Large intestine (tissue), 3 donors: ENCODE data around the gene RNF25. TPM values are rescaled to one million over a fixed set of nuclear protein-coding genes. Genes with fewer than 3 reads are reported as not detected.
"Not testable (repeated sequence)": the region's sequence is repeated elsewhere in the genome, so short reads cannot be mapped to it uniquely, and the experiment has no call there.

Experiments used
- DNase-seq, 2 donors: peaks; one replicate each; pipeline versions ENCODE4 v3.0.0 to v3.0.0-alpha.2; 2013
- H3K27ac ChIP-seq: one replicate; pipeline ENCODE4 v1.5.1; 2013; ENCODE audit warnings: low read length
- H3K27me3 ChIP-seq: 2 replicates; pipeline ENCODE4 v1.6.1; 2013; ENCODE audit warnings: low read length; ENCODE audit not compliant: control insufficient read depth, insufficient read depth
- H3K36me3 ChIP-seq: 2 replicates; pipeline ENCODE4 v1.6.1; 2013; ENCODE audit warnings: low read length; ENCODE audit not compliant: control insufficient read depth, insufficient read depth
- H3K4me1 ChIP-seq: one replicate; pipeline ENCODE4 v1.6.1; 2013; ENCODE audit warnings: low read length; ENCODE audit not compliant: control insufficient read depth, insufficient read depth
- H3K4me3 ChIP-seq: one replicate; pipeline ENCODE4 v1.5.1; 2013; ENCODE audit warnings: low read length
- H3K9me3 ChIP-seq: one replicate; pipeline ENCODE4 v1.6.1; 2013; ENCODE audit warnings: mild to moderate bottlenecking, low read depth, low read length, moderate library complexity; ENCODE audit not compliant: control insufficient read depth
- WGBS: methylation state at CpG from one replicate; pipeline ENCODE4 v1.1.5; 2013; ENCODE audit warnings: low lambda C conversion rate; ENCODE audit not compliant: insufficient coverage; 5-methylcytosine and 5-hydroxymethylcytosine counted together
- polyA plus RNA-seq: library from polyadenylated mRNA; unstranded; fragments of 120-200 nt; gene quantifications from one replicate; pipeline ENCODE4 v1.2.1, GENCODE V29; 2013

Gene RNF25
- polyA plus RNA-seq, 1 donor = 22.1 TPM

DNA sequence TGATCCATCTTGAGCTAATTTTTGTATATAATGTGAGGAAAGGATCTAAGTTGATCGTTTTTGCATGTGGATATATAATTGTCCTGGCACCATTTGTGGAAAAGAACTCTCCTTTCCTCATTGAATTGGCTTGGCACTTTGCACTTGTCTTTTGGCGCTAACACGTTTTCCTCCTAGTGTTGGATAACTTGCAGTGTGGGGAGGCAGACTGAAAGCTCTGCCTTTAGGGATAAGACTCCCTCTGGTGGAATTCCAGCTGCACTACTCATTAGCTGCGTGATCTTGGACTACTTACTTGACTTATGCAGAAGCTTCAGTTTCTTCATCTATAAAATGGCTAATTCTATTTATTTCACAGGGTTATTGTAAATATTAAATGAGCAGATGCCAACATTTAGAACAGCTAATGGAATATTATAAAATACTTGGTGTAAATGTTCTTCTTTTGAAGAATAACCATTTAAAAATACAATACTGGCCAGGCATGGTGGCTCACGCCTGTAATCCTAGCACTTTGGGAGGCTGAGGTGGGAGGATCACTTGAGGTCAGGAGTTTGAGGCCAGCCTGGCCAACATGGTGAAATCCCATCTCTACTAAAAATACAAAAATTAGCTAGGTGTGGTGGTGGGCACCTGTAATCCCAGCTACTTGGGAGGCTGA lies 15.7 kb upstream of the RNF25 start:
- WGBS = no CpG with 5 or more reads among the region's 5 CpGs

DNA sequence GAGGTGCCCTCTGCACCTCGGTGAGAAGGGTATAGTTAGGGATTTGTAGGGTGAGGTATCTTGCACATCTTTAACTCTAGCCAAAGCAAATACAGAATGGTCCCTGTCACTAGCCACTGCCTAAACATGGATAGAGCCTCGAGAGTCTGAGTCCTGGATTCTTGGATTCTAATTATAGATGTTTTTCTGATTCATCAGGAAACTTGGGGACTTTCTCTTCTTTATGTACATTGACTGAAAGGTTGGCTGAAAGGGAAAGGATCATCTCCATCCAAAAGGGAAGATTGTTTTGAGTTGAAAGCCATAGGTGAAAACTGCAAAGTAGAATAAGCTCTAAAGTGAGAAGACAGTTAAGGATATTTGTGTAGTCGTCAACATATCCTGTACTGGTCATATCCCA lies 8.3 kb upstream of the RNF25 start:
- no peak for DNase-seq
- Histone ChIP-seq H3K4me1 (no peaks in the 10 kb centered on the region), H3K4me3 (no peak overlapping the region), H3K9me3 (no peaks in the 10 kb centered on the region), H3K27me3 (no peaks in the 10 kb centered on the region), H3K27ac (no peak overlapping the region), H3K36me3 (peaks cover 43% of the 10 kb centered on the region)
- no CpG with 5 or more reads among the region's 3 CpGs for WGBS

More for the DNA sequence above, 15.7 kb upstream of the RNF25 start:
- not testable (repeated sequence) for H3K27me3 ChIP-seq, H3K4me1 ChIP-seq, H3K27ac ChIP-seq, H3K9me3 ChIP-seq, H3K4me3 ChIP-seq
- peak; percentile 63 to 68 for DNase-seq
- peaks cover 33% of the 10 kb centered on the region for H3K36me3 ChIP-seq

DNA sequence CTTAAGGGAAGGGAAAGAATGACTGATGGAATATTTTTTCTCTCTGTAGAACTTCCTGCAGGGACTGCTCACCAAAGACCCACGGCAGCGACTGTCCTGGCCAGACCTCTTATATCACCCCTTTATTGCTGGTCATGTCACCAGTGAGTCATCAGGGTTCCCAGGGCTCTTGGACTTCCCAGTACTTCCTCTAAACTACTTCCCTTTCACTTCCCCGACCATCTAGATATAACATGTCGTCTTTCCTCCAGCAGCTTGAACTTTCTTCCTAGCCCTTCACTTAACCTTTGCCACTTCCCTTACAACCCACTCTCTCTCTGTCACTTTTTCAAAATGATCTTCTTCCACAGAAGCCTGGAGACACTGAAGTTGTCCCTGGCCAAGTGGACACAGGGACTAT lies 7.3 kb upstream of the RNF25 start:
- peaks cover 39% of the 10 kb centered on the region for H3K36me3 ChIP-seq
- H3K9me3 ChIP-seq = no peaks in the 10 kb centered on the region
- no peaks in the 10 kb centered on the region for H3K4me1 ChIP-seq
- no peak overlapping the region for H3K4me3 ChIP-seq
- WGBS = 80% methylated on average over 2 of the region's 4 CpGs
- no peaks in the 10 kb centered on the region for H3K27me3 ChIP-seq
- no peak overlapping the region for H3K27ac ChIP-seq
- DNase-seq = no peak

DNA sequence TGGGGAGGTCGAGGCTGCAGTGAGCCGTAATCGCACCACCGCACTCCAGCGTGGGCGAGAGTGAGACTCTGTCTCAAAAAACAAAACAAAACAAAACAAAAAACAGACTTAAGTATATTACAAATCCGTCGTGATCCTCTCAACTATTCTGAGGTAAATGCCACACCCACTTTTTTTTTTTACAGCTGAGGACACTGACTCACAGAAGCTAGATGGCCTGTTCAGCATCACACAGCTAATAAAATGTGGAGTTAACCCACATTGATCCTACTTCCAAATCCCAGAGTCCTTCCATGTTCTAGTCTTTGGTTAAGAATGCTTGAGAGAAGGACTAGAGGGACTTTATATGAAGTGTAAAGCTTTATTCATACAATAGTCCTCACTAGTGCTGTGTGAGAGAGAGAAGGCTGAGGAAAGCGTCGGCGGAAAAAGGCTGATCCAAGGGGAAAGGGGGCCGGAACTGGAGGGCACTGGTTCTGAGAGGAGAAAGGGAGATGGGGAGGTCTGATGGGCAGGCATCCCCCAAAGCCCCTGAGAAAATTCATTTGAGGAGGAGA lies 627 bp downstream of the RNF25 start:
- DNase-seq = peak in 1 of 2 donors; percentile 16
- H3K4me1 ChIP-seq = peaks cover 8% of the 10 kb centered on the region
- peaks cover 25% of the 10 kb centered on the region for H3K36me3 ChIP-seq

DNA sequence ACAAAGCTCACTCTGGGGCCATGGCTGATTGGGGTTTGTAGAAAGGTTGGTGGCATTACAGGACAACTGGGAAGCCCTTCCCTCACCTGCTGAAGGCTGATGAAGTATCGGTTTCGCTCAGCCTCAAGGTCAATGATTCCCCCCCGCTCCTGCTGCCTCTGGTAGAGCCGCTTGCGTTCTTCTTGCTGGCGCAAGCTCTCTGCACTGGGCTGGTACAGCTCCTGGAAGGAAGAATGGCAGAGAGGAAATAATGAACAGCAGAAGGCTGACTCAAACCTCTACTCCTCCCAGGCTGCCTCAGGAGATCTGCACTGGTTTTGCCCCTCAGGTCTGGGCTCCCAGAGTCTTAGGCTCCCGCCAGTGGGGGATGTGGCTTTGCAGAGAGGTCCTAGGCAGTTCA lies 7.1 kb downstream of the RNF25 start:
- DNase-seq = no peak
- H3K4me3 ChIP-seq = no peak overlapping the region
- no peaks in the 10 kb centered on the region for H3K4me1 ChIP-seq
- H3K27ac ChIP-seq = no peak overlapping the region
- no peaks in the 10 kb centered on the region for H3K27me3 ChIP-seq
- H3K9me3 ChIP-seq = no peaks in the 10 kb centered on the region
- H3K36me3 ChIP-seq = peaks cover 63% of the 10 kb centered on the region
- WGBS = no CpG with 5 or more reads among the region's 7 CpGs

More for the DNA sequence above, 627 bp downstream of the RNF25 start:
- peak overlapping the region; percentile 54 for H3K27ac ChIP-seq
- 0% methylated on average over 6 of the region's 12 CpGs for WGBS
- H3K4me3 ChIP-seq = peak overlapping the region; percentile 84
- no peaks in the 10 kb centered on the region for H3K9me3 ChIP-seq
- H3K27me3 ChIP-seq = no peaks in the 10 kb centered on the region

DNA sequence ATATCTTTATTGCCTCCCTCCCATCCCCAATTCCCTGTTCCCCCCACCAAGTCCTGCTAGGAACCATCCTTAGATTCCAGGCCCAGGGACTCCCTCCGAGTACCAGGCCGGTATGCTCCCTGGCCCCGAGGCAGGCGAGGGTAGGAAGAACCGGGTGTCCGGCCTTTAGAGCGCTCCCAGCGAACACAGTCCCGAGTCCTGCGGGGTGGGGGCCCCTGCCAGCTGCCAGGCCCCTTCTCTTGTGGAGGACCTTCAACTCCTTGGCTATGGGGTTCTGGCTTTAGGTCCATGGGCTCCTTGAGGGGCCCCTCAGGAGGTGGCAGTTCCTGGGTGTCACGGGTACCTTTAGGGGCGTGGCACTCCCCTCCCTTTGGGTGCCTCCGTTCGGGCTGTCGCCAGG lies 7.9 kb downstream of the RNF25 start:
- Histone ChIP-seq H3K27me3 (no peaks in the 10 kb centered on the region), H3K27ac (no peak overlapping the region), H3K4me3 (no peak overlapping the region), H3K9me3 (no peaks in the 10 kb centered on the region), H3K36me3 (peaks cover 63% of the 10 kb centered on the region), H3K4me1 (no peaks in the 10 kb centered on the region)
- no CpG with 5 or more reads among the region's 15 CpGs for WGBS
- no peak for DNase-seq

DNA sequence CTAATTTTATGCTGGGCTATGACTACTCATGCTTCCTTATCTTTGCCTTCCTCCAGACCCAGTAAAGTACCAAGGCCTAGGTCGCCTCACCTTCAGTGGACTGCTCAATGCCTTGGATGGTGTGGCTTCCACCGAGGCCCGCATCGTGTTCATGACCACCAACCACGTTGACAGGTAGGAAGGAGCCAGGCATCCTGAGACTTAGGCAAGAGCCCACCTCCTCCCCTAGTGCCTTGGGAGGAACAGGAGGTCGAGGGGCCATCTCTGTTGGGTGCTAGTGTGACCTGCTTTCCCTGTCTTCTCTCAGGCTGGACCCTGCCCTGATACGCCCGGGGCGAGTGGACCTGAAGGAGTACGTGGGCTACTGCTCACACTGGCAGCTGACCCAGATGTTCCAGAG lies 9.0 kb downstream of the RNF25 start:
- no peak for DNase-seq
- H3K4me3 ChIP-seq = no peak overlapping the region
- H3K27me3 ChIP-seq = no peaks in the 10 kb centered on the region
- no peaks in the 10 kb centered on the region for H3K9me3 ChIP-seq
- H3K4me1 ChIP-seq = no peaks in the 10 kb centered on the region
- peaks cover 57% of the 10 kb centered on the region for H3K36me3 ChIP-seq
- H3K27ac ChIP-seq = no peak overlapping the region
- WGBS = no CpG with 5 or more reads among the region's 10 CpGs

DNA sequence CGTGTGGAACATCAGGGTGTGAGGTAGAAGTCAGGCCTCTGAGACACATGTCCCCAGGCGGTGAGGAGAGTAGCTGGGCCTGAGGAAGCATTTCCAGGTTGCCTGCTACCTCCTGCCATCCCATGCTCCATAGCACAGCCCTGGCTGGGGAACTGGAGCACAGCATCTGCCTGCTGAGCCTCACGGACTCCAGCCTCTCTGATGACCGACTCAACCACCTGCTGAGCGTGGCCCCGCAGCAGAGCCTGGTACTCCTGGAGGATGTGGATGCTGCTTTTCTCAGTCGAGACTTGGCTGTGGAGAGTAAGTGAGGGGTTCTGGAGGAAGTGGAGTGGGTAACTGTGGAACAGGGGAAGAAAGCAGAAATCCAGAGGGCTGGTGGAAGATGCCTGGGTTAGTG lies 9.4 kb downstream of the RNF25 start:
- WGBS = 80% methylated on average over 1 of the region's 7 CpGs
- Histone ChIP-seq H3K4me3 (no peak overlapping the region), H3K9me3 (no peaks in the 10 kb centered on the region), H3K27ac (no peak overlapping the region), H3K36me3 (peaks cover 55% of the 10 kb centered on the region), H3K27me3 (no peaks in the 10 kb centered on the region), H3K4me1 (no peaks in the 10 kb centered on the region)
- DNase-seq = no peak

DNA sequence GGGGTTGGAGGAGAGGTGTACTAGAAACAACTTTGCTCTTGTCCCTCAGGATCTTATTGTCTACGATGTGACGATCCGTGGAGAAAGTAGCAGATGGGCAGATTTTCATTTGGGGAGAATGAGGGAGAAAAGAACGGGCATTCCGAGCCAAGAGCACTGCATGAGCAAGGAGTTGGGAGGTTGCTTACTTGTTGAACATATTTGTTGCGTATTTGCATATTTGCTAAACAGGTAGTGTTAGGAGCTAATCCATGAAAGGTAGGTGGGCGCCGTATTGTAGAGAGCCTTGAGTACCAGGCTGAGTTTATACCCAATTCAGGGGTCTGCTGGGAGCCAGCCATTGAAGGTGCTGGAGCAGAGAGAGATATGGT lies 11.8 kb downstream of the RNF25 start:
- H3K27me3 ChIP-seq = no peaks in the 10 kb centered on the region
- WGBS = 30% methylated on average over 2 of the region's 8 CpGs
- H3K36me3 ChIP-seq = peaks cover 50% of the 10 kb centered on the region
- DNase-seq = no peak
- H3K9me3 ChIP-seq = no peaks in the 10 kb centered on the region
- peak overlapping the region; percentile 85 for H3K4me3 ChIP-seq
- no peaks in the 10 kb centered on the region for H3K4me1 ChIP-seq
- peak overlapping the region; percentile 3 for H3K27ac ChIP-seq

DNA sequence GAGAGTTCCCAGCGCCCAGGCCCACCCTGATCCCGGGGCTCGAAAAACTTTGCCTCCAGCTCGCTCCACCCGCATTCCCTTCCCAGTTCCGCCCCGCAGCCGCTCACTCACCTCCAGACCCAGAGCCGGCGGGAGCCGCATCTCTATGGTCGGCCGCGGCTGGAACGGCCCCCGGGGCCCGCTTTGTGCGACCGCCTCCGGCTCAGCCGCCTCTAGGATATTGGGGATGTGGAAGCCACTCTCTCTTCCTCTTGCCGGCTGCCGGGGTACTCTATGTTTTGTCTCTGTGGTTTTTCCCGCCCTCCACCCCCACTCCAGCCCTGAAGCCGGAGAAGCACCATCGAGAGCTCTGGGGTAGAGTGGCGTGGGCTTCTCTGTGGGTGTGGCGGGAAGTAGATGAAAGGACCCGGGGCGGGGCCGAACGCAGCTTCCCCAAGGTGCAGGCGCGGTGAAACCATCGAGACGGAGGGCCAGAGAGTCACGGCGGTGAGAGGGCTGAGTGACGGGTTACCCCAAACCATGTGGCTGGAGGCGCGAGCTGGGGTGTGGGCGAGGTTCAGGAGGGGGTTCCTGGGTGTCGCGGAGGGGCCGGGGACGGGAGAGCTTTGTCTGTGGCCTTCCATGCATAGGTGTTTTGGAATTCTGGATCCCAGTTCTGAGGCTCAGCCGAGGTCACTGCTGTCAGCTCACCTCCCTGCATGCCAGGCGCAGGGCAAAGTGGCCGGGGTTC lies 12.4 kb downstream of the RNF25 start, which contains the start of the genes BCS1L and ZNF142:
TSS of gene BCS1L (plus strand) at position 426 of the 730 bp plus-strand sequence. CDS start 1,305 bp downstream, outside the sequence.
TSS of gene ZNF142 (minus strand) at position 366 of the 730 bp plus-strand sequence. CDS start 3,194 bp downstream, outside the sequence.
- H3K4me1 ChIP-seq = no peaks in the 10 kb centered on the region
- H3K27ac ChIP-seq = peak within 1 kb of the TSS; percentile 68
- peak; percentile 83 to 95 for DNase-seq
- H3K27me3 ChIP-seq = no peaks in the 10 kb centered on the region
- H3K4me3 ChIP-seq = peak within 1 kb of the TSS; percentile 85
- peaks cover 48% of the 10 kb centered on the region for H3K36me3 ChIP-seq
- no CpG with 5 or more reads among the region's 49 CpGs for WGBS
- H3K9me3 ChIP-seq = no peaks in the 10 kb centered on the region
